ENCODE measurements around the gene CSNK1D. TPM values are rescaled to one million over a fixed set of nuclear protein-coding genes. Genes with fewer than 3 reads are reported as not detected.
A peak's percentile ranks its signal among the peaks of the same experiment; 100 is the strongest.

CSNK1D gene
- total RNA-seq, 1 experiment from 2014 or later, result 58.5 TPM

DNA sequence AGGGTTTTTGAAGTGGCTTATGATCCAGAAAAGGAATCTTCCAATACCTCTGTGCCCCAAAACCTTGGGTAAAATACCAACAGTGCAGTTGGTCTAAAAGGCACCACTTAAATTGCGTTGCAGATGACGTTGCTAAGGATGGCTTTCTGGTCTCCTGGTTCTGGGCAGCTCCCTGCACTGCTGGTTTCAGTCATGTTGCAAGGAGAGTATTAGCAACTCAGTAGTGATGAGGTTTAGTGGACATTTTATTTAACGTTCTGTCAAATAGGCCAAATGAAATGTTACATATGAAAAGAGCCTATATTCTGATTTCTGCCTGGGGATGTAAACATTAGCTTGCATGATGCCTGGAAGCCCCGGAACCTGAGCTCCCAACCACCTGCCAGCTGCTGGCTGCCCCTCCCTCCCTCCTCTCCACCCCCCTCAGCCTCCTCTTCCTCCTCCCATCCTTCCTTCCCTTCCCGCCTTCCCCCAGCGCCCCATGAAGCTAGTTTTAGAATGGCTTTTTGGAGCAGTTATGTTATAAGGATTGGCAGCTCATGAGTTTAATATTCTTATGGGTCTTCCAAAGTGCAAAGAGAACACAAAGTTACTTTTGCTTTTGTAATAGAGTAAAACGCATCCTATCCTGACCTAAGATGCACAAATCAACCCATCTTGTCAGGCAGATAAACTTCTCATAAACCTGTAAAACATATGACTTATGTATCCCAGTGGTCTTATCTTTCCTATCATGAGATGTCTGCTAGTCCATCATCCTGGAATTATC is 23.2 kb upstream of the CSNK1D start:
- DNase-seq (ENCODE audit: low read depth), result no peak

DNA sequence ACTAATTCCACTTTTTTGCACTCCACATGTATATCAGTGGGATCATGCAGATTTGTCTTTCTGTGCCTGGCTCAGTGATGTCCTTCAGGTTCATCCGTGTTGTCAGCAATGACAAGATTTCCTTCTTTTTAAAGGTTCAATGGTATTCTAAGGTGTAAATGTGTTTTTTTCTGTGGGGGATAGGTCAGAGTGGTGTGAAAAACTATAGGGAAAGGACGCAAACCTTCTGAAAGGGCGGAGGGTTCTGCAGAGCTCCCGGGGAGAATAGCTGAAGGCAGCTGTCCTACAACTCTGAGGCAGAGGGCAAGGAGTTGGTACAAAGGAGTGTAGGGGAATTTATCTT is 21.9 kb upstream of the CSNK1D start:
- no peak for DNase-seq (ENCODE audit: low read depth)

GRCh38 chr17:82294064-82294773 is 20.7 kb upstream of the CSNK1D start:
- no peak for DNase-seq (ENCODE audit: low read depth)

- DNase-seq (ENCODE audit: low read depth), result peak; percentile 97
Observed at GRCh38 chr17:82292251-82293154, 19.0 kb upstream of the CSNK1D start.

- no peak for DNase-seq (ENCODE audit: low read depth)
Observed at GRCh38 chr17:82291582-82292250, 18.2 kb upstream of the CSNK1D start.

DNA sequence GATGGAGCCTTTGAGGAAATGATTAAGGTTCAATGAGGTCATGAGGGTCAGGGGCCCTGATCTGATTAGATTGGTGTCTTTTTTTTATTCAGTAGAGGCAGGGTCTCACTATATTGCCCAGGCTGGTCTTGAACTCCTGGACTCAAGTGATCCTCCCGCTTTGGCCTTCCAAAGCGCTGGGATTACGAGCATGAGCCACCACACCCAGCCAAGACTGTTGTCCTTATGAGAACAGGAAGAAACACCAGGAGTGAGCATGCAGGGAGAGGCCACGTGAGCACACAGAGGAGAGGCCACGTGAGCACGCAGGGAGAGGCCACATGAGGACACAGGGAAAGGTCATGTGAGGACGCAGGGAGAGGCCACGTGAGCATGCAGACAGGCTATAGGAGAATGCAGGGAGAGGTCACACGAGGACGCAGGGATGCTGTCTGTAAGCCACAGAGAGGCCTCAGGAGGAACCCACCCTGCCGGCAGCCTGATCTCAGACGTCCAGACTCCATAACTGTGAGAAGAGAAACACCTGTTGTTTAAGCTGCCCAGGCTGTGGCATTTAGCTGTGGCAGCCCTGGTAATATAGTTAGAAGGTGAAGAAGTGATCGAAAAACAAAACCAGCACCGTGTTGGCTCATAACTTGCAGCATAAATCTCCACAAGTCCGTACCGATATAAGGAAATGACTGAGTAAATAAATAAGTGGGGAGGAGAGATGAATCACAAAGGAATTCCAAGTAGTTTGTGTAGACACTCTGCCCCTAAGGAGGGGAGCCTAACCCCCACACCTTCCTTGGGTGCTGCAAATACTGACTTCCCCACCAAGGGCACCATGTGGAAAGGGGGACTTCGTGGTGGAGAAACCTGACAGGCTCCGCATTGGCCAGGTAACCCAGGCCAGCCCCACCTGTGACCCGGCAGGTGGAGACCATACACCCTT is 14.6 kb upstream of the CSNK1D start:
- DNase-seq (ENCODE audit: low read depth), result peak; percentile 99

DNA sequence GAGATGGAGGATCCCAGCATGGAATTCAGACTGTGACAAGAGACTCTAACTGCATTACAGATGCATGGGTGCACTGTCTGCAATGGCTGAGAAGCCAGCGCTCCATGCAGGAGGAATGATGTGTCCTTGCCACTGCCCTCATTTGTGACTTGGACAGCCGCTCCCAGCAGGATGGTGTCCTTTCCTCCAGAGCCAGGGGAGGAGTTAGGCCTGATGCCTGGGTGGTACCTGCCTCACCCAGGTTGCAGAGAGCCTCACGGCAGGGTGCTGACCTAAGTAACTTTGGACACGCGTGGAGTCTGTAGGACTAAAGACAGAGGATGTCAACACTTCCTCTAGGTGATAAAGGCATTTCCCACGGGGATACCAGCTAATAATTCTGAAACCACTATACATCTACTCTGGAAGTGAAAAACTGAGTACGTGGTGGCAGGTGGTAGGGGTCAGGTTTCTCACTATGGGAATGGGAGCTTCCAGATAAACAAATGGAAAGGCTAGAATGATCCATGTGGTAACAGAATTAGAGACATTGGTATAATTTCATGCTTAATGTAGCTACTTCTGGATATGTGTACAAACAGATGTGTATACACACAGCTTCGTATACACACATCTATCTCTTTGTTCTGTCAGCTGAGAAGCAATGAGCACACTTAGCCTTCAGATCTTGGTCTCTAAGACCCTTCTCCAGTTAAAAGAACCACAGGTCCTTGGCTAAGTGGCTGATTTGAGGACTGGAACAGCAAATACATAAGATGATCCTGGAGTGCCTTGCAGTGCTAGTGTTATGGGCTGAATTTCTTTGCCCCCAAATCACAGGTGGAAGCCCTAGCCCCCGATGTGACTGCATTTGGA is 13.7 kb upstream of the CSNK1D start:
- DNase-seq (ENCODE audit: low read depth), result no peak

DNA sequence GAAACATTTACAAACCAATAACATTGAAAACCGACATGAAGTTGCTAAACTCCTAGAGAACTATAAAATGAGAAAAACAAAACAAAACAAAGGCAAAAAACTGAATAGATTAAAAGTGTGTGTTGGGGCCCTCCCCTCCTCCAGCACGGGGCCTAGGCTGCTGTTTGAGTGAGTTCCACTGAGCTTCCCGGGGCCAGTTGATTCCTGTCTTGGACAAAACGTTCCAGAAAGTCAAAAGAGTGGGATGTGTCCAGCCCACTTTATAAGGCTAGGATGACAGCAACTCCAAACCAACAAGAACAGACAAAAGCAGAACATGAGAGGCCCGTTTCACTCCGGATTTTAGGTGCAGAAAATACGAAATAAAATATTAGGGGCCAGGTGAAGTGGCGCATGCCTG is 11.6 kb upstream of the CSNK1D start:
- DNase-seq (ENCODE audit: low read depth), result no peak

DNA sequence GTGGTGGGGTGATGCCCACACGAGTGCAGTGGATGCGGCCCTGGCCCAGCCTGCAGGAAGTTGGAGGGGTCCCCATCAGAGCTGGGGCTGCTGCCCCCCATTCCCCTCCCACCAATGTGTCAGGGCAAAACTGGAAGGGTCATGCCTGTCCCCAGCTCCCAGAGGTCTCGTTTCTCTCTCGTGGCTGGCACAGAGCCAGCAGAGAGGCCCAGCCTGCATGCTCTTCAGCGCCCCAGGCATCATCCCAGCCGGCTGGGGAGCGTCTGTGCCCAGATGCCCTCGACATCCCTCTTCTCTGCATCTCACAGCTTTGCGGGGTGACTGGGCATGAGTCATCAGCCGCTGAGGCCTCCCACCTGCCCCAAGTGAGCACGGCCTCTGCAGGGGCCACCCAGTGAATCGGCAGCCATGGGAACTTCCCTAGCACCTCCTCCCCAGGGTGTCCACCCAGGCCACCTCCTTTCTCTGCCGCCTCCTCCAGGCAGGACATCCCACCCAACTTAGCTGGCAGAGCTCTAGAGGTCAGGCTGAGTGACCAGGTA is 9.8 kb upstream of the CSNK1D start:
- peak; percentile 97 for DNase-seq (ENCODE audit: low read depth)

- DNase-seq (ENCODE audit: low read depth), result no peak
Observed at GRCh38 chr17:82282239-82283207, 9.0 kb upstream of the CSNK1D start.

- DNase-seq (ENCODE audit: low read depth), result peak; percentile 84
Observed at GRCh38 chr17:82281502-82282238, 8.2 kb upstream of the CSNK1D start.

- DNase-seq (ENCODE audit: low read depth), result no peak
Observed at GRCh38 chr17:82281076-82281475, 7.6 kb upstream of the CSNK1D start.

DNA sequence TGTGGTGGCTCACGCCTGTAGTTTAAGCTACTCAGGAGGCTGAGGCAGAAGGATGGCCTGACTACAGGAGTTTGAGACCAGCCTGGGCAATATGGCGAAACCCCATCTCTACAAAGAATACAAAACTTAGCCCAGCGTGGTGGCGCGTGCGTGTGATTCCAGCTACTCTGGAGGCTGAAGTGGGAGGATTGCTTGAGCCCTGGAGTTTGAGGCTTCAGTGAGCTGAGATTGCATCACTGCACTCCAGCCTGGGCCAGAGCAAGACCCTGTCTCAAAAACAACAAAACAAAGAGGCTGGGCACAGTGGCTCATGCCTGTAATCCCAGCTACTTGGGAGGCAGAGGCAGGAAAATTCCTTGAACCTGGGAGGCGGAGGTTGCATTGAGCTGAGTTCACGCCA is 7.0 kb upstream of the CSNK1D start:
- no peak for DNase-seq (ENCODE audit: low read depth)

DNA sequence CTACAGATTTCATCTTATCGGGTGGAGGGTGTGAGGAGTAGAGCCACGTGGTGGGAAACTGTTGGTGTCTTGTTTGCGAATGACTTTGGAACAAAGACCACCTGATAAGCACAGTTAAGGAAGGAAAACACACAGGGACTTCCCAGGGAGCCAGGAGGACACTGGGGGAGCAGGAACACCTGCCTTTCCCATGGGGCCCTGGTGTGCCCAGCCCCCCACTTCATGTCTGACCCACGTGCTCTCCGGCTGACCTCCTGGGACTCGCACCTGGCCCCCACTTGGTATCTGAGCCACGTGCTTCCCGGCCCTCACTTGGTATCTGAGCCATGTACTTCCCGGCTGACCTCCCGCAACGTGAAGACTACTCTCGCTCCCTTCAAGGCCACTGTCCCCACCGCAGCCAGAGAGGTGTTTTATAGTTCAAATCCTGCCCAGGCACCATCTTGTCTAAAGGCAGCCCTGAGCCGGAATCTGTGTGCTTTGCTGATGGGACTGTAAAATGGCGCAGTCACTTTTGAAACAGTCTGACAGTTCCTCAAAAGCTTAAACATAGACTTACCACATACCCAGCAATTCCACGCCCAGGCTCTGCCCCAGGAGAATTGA is 5.4 kb upstream of the CSNK1D start:
- no peak for DNase-seq (ENCODE audit: low read depth)

DNA sequence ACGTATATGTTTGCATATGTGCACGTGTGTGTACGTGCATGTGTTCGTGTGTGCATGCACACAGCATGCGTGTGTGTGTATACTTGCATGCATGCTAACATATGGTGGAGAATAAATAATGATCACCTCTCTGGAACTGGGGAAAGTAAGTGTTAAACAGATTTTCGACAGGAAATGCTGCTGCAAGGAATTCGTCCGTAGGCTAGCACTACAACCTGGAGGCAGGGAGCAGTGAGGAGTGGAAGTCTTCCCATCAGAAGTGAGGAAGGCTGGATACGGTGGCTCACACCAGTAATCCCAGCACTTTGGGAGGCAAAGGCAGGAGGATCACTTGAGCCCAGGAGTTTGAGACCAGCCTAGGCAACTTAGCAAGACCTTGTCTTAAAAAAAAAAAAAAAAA is 4.8 kb upstream of the CSNK1D start:
- no peak for DNase-seq (ENCODE audit: low read depth)

DNA sequence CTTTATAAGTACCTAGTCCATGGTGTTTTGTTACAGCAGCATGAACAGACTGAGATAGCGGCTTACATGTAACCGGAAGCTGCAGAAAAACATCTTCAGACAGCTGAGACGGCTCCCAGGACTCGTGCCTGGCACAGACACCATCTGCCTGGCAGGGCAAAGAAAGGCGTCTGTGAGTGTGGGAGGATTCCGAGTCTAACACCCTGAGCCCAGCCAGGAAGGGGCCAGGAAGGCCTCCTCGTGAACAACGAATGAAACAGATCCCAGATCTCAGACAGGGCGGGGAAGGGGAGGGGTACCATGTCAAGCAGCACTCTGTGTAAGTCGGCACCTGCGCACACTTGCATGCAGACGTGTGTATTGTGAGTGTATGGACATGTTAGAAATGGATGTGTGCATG is 4.4 kb upstream of the CSNK1D start:
- no peak for DNase-seq (ENCODE audit: low read depth)

GRCh38 chr17:82276938-82277337 is 3.4 kb upstream of the CSNK1D start:
- no peak for DNase-seq (ENCODE audit: low read depth)
